HL-60/S4 treated with phorbol 12-myristate 13-acetate at 8.2 ng/mL for 4 days and 3 days (cell line): ENCODE measurements around the gene JKAMP.

Experiments used
- in situ Hi-C: fragments of 300-500 bp; cut with MboI; formaldehyde crosslinking; loops from 2 replicates; pipeline ENCODE4 v1.15.0; 2022; ENCODE audit warnings: low sequenced_read_pairs

JKAMP gene, protein sequence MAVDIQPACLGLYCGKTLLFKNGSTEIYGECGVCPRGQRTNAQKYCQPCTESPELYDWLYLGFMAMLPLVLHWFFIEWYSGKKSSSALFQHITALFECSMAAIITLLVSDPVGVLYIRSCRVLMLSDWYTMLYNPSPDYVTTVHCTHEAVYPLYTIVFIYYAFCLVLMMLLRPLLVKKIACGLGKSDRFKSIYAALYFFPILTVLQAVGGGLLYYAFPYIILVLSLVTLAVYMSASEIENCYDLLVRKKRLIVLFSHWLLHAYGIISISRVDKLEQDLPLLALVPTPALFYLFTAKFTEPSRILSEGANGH

DNA sequence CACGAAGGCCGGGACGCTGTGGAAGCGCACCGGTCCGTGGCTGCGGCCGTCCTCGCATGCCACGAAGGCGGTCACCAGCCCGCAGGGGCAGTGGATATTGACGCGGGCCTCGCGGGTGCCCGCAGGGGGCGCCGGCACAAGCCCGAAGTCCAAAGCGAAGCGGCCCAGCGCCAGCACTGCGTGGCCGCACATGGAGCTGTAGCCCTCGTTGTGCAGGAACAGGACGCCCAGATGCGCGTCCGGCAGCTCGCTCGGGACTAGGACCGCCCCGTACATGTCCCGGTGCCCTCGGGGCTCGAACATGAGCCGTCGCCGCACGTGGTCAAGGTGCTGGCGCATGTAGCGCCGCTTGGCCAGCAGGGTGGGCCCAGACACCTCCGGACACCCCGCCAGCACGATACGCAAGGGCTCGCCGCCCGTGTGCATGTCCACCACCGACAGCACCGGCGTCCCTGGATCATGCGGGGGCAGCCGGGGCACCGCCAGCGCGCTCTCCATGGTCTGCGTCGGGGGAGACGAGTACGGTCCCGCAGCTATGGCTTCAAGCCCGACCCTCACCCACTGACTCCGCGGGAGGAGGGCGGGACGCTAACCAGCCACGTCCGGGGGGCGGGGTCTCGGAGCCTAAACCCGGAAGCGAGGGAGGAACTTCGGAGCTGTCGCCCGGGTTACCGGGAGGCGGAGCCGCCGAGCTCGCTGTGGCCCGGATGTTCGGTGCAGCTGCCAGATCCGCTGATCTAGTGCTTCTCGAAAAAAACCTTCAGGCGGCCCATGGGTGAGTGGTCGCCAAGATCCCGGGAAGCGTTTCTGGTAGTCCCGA, at the start of gene JKAMP, which contains the start of gene L3HYPDH:
Gene JKAMP (plus strand): TSS at position 699 of the 820 bp plus-strand sequence. CDS start 73 bp downstream, at position 772.
Gene L3HYPDH (minus strand): TSS at position 590 of the 820 bp plus-strand sequence. CDS start 92 bp downstream, at position 498.
- in situ Hi-C loops: no loop called here

DNA sequence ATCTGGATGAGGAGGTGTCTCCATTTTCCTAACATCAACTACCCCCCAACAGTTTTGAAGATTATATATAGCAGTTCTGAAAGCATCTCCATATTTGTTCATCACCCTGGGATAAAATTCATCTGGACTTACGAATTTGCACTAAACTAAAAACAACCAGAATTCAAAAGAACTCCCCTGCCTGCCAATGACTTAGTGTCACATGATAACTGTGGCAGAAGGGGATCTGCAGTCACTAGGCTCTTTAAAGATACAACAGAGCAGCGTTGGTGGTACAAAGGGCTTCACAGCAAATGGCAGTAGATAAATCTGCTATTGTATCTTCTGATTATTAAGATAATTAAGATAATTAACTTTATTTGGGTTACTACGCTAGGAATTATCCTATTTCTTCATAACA, 49.2 kb upstream of the JKAMP start:
- in situ Hi-C loops: no loop called here

DNA sequence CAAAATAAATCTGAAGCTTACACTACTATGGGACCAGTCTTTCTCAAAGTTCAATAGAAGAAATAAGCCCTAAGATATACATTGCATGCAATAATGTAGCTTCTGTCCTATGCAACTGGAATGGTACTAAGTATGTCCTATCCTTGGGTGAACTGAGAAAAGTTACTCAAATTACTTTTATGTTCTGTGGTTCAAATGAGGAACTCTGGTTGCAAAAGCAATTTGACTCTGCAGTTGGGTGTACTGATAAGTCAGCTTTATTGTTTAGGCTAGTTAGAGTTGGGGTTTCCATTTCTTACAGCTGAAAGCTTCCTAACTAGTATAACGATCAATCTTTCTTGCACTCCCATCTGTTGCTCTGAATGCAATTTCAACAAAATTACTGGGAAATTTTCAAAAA, 48.3 kb upstream of the JKAMP start:
- in situ Hi-C loops: no loop called here

DNA sequence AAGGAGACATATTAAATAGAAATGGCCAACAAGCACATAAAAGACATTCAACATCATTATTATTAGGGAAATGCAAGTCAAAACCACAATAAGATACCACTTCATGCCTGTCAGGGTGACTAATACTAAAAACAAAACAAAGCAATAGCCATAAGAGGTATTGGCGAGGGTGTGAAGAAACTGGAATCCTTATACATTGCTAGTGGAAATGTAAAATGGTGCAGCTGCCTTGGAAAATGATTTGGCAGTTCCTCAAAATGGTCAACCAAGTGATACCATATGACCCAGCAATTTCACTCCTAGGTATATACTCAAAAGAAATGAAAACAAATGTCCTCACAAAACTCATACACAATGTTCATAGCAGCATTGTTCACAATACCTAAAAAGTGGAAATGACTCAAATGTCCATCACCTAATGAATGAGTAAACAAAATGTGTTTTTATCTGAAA, 46.1 kb upstream of the JKAMP start:
- in situ Hi-C loops: no loop called here

DNA sequence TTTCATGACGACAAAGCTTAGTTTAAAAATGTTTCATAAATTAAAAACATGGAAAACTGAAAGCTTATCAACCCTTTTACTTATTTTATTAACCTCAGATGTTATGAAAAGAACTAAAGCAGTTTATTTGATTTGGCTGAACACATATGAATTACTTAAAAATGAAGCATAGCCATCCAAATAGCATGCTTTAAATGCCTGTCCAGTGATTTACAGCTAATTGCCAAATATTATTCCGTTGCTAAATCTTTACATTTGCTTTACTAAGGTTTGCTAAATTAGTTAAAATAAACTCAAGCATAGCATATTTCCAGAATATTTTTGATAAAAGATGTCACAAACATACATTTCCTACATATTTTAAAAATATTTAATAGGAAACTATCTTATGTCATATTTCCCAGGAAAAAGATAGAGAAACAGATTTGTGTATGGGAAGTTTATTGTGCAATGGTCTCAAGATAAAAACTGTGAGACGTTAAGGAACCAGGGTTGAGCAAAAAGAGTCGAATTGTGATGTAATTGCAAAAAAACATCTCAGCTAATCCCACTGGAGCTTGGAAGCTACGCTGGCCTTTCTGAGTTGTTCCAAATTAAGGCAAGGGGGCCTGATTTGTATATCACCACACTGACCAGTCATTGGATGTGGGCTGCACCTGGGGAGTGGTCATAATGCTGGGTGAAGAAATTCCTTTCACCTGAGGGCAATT, 44.9 kb upstream of the JKAMP start:
- in situ Hi-C loops: no loop called here

DNA sequence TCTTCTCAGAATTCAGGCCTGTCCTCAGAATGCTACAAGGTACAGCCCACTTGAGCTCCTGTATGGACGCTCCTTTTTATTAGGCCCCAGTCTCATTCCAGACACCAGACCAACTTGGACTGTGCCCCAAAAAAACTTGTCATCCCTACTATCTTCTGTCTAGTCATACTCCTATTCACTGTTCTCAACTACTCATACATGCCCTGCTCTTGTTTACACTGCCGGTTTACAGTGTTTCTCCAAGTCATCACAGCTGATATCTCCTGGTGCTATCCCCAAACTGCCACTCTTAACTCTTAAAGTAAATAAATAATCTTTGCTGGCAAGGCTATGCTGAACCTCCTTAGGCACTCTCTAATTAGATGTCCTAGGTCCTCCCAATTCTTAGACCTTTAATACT, 35.6 kb upstream of the JKAMP start:
- in situ Hi-C loops: loop anchor here (10.0 kb wide), 1 partner anchor 324 kb away; no protein-coding TSS in a partner anchor

DNA sequence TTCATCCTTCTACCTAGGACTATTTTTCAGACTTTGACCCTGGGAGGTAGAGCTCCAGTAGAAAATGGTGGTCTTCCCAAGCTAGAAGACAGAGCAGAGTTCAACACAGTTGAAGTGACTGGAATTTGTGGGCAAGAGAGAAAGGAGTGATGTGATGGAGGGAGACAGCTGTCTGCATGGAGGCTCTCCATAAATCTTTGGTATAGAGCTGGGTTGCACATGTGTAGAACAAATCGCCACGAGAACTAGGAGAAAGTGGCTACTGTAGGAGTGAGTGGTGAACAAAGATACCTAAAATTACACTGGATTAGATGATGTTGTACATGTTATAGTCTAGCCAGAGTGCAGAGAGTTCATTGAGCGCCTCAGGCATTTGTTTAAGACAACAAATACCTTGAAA, 33.6 kb upstream of the JKAMP start:
- in situ Hi-C loops: no loop called here

DNA sequence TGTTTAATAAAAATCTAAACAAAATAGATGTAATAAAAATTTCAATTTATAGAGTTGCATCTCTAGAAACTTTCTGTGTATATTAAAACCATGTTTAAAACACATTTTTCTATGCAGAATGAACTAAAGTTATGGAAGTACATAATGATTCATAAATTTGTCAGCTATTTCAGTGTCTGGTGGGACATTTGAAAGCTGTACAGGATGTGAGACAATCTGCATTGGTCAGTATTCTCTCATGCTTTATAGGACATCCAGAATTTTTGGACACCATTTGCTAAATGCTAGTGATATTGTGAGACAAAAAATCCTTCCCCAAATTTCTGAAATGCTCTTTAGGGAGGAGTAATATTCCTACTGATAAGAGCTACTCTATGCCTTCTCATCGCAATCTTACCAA, 32.5 kb upstream of the JKAMP start:
- in situ Hi-C loops: no loop called here

DNA sequence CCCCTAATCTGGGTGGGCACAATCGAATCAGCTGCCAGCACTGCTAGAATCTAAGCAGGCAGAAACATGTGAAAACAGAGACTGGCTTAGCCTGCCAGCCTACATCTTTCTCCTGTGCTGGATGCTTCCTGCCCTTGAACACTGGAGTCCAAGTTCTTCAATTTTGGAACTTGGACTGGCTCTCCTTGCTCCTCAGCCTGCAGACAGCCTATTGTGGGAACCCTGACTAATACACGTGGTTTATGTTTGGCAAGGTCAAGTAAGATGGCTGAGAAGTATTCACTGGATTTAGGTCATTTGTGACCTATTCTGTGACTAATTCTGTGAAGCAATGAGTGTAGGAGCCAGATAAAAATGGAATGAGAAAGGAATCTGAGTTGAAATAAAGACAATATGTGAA, 30.2 kb upstream of the JKAMP start:
- in situ Hi-C loops: no loop called here

DNA sequence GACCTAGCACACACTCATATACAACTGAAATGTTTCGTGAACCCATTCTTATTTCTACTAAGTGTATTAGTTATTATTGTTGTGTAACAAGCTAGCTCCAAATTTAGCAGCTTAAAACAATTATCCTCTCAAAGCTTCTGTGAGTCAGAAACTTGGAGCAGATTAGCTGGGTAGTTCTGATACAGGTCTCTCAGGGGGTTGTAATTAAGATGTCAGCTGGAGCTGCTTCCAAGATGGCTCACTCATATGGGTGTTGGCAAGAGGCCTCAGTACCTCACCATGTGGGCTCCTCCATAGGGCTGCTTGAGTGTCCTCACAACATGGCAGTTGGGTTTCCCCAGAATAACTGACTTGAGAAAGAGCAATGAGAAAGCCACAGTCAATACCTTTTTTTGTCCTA, 28.9 kb upstream of the JKAMP start:
- in situ Hi-C loops: no loop called here

DNA sequence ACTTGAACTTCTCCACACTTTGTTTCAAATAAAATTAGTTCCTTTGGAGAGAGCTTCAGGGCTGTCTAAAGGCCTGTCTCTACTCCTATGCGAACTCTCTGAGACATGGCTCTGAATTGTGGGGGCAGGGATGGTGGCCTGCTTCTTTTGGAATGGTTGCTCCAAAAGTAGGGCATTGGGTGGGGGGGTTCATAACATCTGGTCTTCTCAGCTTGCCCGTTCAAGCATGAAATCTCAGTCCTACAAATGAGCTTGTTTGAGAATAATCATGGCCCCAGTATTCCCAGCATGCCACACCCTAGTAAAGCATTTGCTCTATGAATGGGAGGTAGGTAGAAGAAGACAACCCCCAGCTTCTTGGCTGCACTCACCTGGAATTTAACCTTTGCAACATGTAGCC, 25.8 kb upstream of the JKAMP start:
- in situ Hi-C loops: no loop called here

DNA sequence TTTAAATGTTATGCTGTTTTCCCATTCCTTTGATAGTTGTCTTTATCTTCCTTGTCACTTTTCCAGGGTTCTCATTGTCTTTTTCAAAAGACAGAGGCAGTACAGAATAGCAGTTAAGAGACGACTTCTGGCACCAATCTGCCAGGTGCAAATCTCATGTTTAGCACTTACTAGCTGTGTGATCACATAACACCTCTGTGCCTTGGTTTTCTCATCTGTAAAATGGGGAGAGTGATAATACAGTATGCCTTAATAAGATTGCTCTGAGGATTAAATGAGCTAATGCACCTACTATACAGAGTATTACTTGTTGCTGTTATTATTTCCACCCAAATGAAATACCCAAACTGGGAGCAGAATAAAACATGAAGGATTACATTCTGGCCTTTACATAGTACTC, 23.9 kb upstream of the JKAMP start:
- in situ Hi-C loops: no loop called here

DNA sequence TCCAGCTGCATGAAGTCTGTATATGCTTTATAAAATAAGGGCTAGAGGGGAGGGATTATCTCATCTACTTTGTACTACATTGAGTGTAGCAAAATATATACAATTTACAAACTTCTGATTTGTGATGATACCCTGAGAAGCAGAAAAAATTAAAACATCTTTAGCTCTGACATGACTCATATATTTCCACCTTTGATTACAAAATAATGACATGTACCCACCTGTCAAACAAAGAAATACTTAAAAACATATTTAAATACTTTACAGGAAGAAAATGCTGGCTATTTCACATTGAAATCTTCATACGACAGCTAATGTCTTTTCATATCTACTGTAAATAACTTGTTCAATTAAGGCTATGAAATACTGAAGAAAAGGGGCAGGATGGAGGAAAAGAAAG, 22.4 kb upstream of the JKAMP start:
- in situ Hi-C loops: no loop called here

DNA sequence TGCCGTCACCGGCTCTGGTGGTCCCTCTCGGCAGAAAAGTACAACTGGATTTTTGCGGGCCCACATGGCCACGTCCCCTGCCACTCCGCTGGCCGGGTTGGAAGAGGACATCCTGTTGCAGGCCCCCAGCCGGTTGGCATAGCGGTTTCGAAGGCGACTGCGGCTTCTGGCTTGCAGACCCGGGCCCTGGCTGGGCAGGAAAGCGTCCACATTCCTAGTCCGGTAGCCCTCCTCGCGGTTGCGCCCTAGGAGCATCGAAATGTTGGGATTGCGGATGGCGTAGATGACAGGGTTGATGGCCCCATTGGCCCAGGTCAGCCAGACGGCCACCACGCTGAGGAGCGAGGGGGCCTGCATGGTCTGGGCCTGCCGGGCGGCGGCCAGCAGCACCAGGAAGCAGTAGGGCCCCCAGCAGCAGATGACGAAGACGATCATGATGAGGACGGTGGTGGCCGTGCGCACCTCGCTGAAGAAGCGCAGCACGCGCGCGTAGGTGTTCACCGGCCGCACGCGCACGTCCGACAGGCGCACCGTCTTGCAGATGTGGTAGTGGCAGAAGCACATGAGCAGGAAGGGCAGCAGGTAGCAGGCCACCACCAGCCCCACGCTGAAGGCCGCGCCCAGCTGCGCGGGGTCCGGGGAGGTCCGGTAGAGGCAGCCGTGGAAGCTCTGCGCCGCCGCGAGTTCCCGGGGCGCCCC, 20.4 kb upstream of the JKAMP start:
- in situ Hi-C loops: no loop called here

DNA sequence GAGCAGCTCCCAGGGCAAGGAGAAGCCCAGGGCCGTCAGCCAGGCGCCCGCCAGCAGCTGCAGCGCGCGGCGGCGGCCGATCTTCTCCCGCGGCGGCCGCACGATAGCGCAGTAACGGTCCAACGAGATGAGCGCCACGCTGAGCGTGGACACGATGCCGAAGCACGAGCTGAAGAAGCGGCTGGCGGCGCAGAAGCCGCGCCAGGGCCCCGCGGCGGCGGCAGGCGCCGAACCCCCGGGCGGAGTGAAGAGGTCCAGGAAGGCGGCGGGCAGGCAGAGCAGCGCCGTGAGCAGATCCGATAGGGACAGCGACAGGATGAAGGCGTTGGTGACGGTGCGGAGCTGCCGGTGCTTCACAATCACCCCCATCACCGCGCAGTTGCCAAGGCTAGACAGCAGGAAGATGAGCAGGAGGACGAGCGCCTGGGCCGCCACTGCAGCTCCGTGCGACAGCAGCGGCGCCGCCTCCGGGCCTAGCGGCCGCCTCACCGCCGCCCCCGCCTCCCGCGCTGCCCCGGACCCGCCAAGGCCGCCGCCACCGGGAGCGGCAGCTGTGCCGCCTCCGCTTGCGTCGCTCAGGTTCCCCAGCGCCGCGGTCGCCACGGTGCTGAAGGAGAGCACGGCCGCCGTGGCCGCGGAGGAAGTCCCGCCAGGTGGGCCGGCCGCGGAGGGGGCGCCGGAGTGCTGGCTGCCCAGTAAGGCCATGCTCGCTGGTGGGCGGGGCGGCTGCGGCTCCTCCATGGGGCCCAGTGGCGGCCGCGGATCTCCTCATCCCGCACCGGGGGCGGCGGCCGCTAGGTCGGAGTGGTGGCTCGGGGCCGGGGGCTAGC, 19.6 kb upstream of the JKAMP start:
- in situ Hi-C loops: no loop called here

DNA sequence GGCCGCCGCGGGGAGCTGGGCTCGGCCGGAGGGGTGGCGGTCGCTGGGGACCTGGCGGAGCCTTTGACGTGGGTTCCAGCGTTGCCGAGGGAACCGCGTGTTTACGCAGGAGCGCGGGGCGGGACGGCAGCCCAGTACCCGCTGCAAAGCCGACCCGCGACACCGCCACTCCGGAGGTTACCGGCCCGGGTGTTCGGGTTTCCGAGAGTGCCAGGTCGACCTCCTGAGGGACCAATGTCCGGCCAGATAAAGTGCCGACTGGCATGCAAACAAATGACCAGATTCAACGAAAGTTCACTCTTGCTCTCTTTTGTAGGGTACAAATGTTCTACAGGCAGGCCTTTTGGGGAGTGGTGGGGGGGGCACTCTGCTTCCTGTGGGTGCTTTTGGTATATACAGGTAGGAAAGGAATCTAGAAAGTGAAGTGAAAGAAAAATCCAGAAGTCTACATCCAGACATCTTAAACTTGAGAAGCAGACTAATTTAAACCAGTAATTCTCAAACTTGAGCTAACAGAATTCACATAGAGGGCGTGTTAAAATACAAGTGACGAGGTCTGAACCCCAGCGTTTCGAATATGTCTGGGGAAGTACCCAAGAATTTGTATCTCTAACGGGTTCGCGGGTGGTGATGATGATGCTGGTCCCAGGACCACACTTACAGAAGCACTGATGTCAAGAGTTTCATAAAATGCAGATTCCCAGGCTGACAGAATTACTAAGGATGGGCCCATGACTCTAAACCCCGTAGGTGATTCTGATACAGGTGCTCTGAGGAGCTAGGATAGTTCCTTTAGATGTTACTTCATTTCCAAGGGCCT, 18.8 kb upstream of the JKAMP start, which contains the start of gene GPR135:
Gene GPR135 (minus strand): TSS at position 65 of the 820 bp plus-strand sequence. CDS start 154 bp downstream, outside the sequence.
- in situ Hi-C loops: no loop called here

DNA sequence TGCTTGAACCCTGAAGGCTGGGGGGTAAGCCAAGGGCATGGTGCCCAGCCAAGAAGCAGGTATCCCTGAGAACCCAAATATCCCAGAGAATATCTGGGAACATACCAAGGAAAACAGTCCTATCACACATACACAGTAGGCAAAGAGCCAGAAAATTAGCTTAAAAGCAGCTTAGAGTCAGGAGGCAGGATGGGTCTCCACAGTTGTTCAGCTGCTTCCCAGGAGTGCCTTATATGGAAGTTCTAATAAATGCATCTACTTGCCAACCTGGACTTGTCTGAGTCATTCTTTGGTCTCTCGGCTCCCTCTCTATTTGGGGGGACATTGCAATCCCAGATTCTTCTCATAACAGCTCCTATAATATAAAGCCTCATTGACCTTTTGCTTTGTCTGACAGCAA, 10.1 kb upstream of the JKAMP start:
- in situ Hi-C loops: no loop called here

DNA sequence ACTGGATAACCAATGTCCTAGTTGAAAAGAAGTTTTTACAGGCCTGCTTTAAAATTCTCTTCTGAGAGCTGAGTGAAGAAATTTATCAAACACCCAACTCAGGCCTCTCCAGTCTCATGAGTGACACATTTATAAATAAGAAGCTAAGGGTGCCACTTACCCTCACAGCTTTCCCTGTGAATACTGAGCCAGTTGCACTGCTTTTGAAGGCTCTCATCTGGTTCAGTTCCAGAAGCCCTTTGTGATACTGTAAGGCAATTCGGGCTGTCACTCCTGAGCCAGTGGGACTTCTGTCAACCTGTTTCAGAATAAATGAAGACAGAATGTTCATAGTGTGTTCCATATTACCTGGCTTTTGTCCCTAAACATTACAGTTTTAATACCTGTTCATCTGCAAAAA, 8.6 kb upstream of the JKAMP start:
- in situ Hi-C loops: no loop called here

DNA sequence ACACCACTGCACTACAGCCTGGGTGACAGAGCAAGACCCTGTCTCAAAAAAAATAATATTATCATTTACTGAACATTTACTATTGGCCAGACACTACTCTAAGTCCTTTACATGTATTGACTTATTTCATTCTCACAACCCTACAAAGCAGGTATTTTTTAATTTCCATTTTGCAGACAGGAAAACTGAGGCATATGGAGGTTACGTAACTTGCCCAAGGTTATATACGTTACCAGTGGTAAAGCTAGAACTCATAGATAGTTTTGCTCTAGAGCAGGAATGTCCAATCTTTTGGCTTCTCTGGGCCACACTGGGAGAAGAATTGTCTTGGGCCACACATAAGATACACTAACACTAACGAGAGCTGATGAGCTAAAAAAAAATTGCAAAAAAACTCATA, 5.8 kb upstream of the JKAMP start:
- in situ Hi-C loops: no loop called here
